Breast epithelium (tissue), 4 donors: ENCODE results near the gene MFF. TPM values are rescaled to one million over a fixed set of nuclear protein-coding genes. Genes with fewer than 3 reads are reported as not detected.

Experiments
- DNase-seq, 2 donors: peaks; one replicate each; pipeline ENCODE4 v3.0.0-alpha.2; 2019; ENCODE audit warnings: low spot score in 2 of 2
- H3K27ac ChIP-seq, 2 donors: fragments of 200-600 bp; sonication (generic) in 1 of 2; one replicate each; pipeline ENCODE4 v1.5.1; 2016 to 2019; ENCODE audit warnings: mild to moderate bottlenecking in 1 of 2
- H3K27me3 ChIP-seq, 2 donors: fragments of 200-600 bp; sonication (generic) in 1 of 2; one replicate each; pipeline versions ENCODE4 v1.5.1 to v1.6.0; 2017 to 2019; ENCODE audit warnings: control low read depth in 1 of 2, mild to moderate bottlenecking in 1 of 2
- H3K36me3 ChIP-seq: fragments of 200-600 bp; one replicate; pipeline ENCODE4 v1.5.1; 2019
- H3K4me1 ChIP-seq, 2 donors: fragments of 200-600 bp; sonication (generic); one replicate each; pipeline ENCODE4 v1.5.1; 2016 to 2019; ENCODE audit warnings: control low read depth in 1 of 2
- H3K4me3 ChIP-seq, 3 donors: fragments of 200-600 bp; sonication (generic); 1 replicate in 2 of 3; 2 replicates in 1 of 3; pipeline ENCODE4 v1.5.1; 2016 to 2019; ENCODE audit warnings: mild to moderate bottlenecking in 3 of 3, moderate library complexity in 2 of 3
- H3K9me3 ChIP-seq, 2 donors: fragments of 200-600 bp; sonication (generic) in 1 of 2; one replicate each; pipeline ENCODE4 v1.5.1; 2016 to 2019; ENCODE audit warnings: control low read depth in 1 of 2
- CTCF ChIP-seq, 3 donors: fragments of 450-650 bp; IDR thresholded peaks; one replicate each; pipeline ENCODE4 v1.5.1; 2016 to 2017; ENCODE audit warnings: antibody characterized with exemption in 3 of 3, mild to moderate bottlenecking in 3 of 3, moderate library complexity in 3 of 3
- POLR2A ChIP-seq: fragments of 450-650 bp; IDR thresholded peaks from one replicate; pipeline ENCODE4 v1.6.1; 2016; ENCODE audit warnings: antibody characterized with exemption, mild to moderate bottlenecking, moderate library complexity
- POLR2AphosphoS5 ChIP-seq, 3 donors: sonication (generic); formaldehyde crosslinking; IDR thresholded peaks; one replicate each; pipeline ENCODE4 v1.6.1; 2017; ENCODE audit warnings: antibody characterized with exemption in 3 of 3
- intact Hi-C: fragments of 100-400 bp; cut with DNase I; formaldehyde crosslinking; loops from one replicate; pipeline ENCODE4 v1.15.1; 2023; ENCODE audit warnings: low total_unique reads
- total RNA-seq, 3 donors: library from RNA; depleted of rRNA; stranded (reverse); fragments of >200 nt; gene quantifications; one replicate each; pipeline ENCODE4 v1.1.0, GENCODE V29; 2016

MFF gene
- total RNA-seq, 3 donors from 2014 or later: 120 to 135 (median 122) TPM

DNA sequence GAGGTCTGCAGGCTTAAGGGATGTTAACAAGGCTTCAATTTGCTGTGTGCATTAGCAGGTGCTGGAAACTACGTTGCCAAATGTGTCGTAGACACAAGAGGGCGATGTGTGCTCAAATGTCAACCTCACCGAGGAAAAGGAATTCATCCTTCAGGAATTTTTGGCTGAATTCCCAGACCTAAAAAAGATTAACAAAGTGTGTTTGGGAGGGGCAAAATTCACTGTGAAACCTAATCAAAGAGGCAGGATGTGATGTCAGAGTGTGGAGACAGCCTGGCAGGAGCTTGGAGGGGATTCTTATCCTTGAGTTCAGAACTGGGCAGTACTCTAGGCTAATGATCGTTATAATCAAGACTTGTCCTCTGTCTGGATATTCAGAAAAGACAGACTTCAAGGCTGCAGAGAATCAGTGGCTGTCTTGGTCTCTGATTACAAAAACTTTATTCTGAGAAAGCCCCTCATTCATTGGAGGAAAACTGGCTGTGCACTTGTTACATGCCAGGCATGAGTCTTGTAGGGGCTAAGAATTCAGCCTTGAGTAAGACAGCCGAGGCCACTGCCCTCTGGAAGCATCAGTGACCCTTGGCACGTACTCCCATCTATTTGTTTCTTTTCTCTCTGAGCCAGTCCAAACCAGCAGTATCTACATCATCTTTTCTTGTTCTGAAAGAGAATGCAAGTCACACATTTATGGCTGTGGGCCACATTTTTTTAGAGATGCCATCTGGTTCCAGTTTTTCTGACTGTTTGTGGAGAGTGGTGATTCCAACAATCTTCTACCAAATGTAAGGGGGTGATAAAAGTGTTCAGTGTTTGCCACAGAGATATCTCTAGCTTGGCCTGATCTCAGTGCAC, 81.4 kb downstream of the MFF start:
- H3K36me3 ChIP-seq: no peaks in the 10 kb centered on the region
- intact Hi-C loops: loop anchor here (10.0 kb wide), 1 partner anchor 358 kb away; no protein-coding TSS in a partner anchor
- peak in 1 of 2 donors; percentile 53 for DNase-seq
- H3K27me3 ChIP-seq: no peaks in the 10 kb centered on the region
- peak in 2 of 3 donors; percentile 62 to 68 for TF ChIP-seq CTCF (IDR thresholded peaks at IDR 0.05)
- TF ChIP-seq POLR2A: no peak
- peak in 2 of 3 donors; percentile 15 to 28 for TF ChIP-seq POLR2AphosphoS5 (IDR thresholded peaks at IDR 0.05)
- H3K27ac ChIP-seq: peak overlapping the region; percentile 64 to 71
- H3K4me3 ChIP-seq: no peak overlapping the region
- H3K4me1 ChIP-seq: no peaks in the 10 kb centered on the region
- H3K9me3 ChIP-seq: no peaks in the 10 kb centered on the region

Other genes with a start within 250 kb of the MFF start
- gene COL4A4, start 161.0 kb upstream of the MFF start, total RNA-seq: 1 to 10 TPM; 1.2 to 3.8 (median 1.6) TPM
- gene COL4A3, start 160.6 kb upstream of the MFF start, total RNA-seq: 1 to 10 TPM; 2.9 to 3.7 (median 3.3) TPM
- not detected for gene TM4SF20, start 54.1 kb downstream of the MFF start, total RNA-seq
- not detected for gene SCYGR1, start 62.7 kb downstream of the MFF start, total RNA-seq
- 100 to 1,000 TPM in 1 of 3 donors, 10 to 100 TPM in 2; 77.0 to 145 (median 78.4) TPM for gene AGFG1, start 146.9 kb downstream of the MFF start, total RNA-seq